HepG2 (cell line): ENCODE results near the gene GOT1. TPM values are rescaled to one million over a fixed set of nuclear protein-coding genes. Genes with fewer than 3 reads are reported as not detected.

Experiments
- CERS6 ChIP-seq: sonication (generic); formaldehyde crosslinking; IDR thresholded peaks from 2 replicates; pipeline ENCODE4 v1.5.0; 2020; ENCODE audit warnings: missing genetic modification reagents
- ERF ChIP-seq: IDR thresholded peaks from 2 replicates; pipeline ENCODE4 v1.6.1; 2018; ENCODE audit warnings: missing biosample characterization, missing genetic modification reagents
- GRHL1 ChIP-seq: sonication (generic); formaldehyde crosslinking; conservative IDR thresholded peaks from 2 replicates; pipeline ENCODE4 v1.8.0; 2022; ENCODE audit warnings: missing genetic modification reagents
- GTF2F1 ChIP-seq: fragments of 150-350 bp; IDR thresholded peaks from 2 replicates; pipeline ENCODE4 v1.6.1; 2014; ENCODE audit warnings: low read length
- GZF1 ChIP-seq: sonication (generic); formaldehyde crosslinking; IDR thresholded peaks from 2 replicates; pipeline ENCODE4 v1.5.1; 2020; ENCODE audit warnings: mild to moderate bottlenecking, missing genetic modification reagents
- HDAC6 ChIP-seq: fragments of 200-600 bp; sonication (generic); IDR thresholded peaks from 2 replicates; pipeline ENCODE4 v1.7.0; 2017; ENCODE audit warnings: mild to moderate bottlenecking, antibody characterized with exemption, low read length, low read depth
- HNF4G ChIP-seq, 2 experiments: sonication (generic) in 1 of 2; formaldehyde crosslinking in 1 of 2; IDR thresholded peaks; 2 replicates each; pipeline versions ENCODE4 v1.4.0 to v1.6.1; 2011 to 2020; ENCODE audit warnings: borderline replicate concordance in 2 of 2, low read depth in 2 of 2, mild to moderate bottlenecking in 2 of 2, low read length in 1 of 2, missing genetic modification reagents in 1 of 2, moderate library complexity in 1 of 2
- JUNB ChIP-seq: sonication (generic); formaldehyde crosslinking; IDR thresholded peaks from 2 replicates; pipeline ENCODE4 v1.8.0; 2022; ENCODE audit warnings: missing genetic modification reagents, mild to moderate bottlenecking, borderline replicate concordance
- KMT2B ChIP-seq: IDR thresholded peaks from 2 replicates; pipeline ENCODE4 v1.6.1; 2016; ENCODE audit warnings: missing genetic modification reagents, missing compliant biosample characterization
- SALL2 ChIP-seq: sonication (generic); formaldehyde crosslinking; IDR thresholded peaks from 2 replicates; pipeline ENCODE4 v1.8.1; 2023; ENCODE audit warnings: mild to moderate bottlenecking, missing genetic modification reagents, inconsistent platforms
- SMARCC2 ChIP-seq: fragments of 450-650 bp; IDR thresholded peaks from 2 replicates; pipeline ENCODE4 v1.6.1; 2017; ENCODE audit warnings: antibody characterized with exemption, mild to moderate bottlenecking
- SMYD3 ChIP-seq: sonication (generic); formaldehyde crosslinking; IDR thresholded peaks from 2 replicates; pipeline ENCODE4 v1.8.1; 2023; ENCODE audit warnings: mild to moderate bottlenecking, missing genetic modification reagents
- SP1 ChIP-seq, 2 experiments: fragments of 450-650 bp in 1 of 2; sonication (generic) in 1 of 2; formaldehyde crosslinking in 1 of 2; IDR thresholded peaks; 2 replicates each; pipeline versions ENCODE4 v1.4.0 to v1.6.1; 2016 to 2020; ENCODE audit warnings: missing genetic modification reagents in 1 of 2
- TBP ChIP-seq: sonication (generic); formaldehyde crosslinking; IDR thresholded peaks from 2 replicates; pipeline ENCODE4 v1.5.0; 2020; ENCODE audit warnings: missing genetic modification reagents
- TGIF2 ChIP-seq: IDR thresholded peaks from 2 replicates; pipeline ENCODE4 v1.6.1; 2016; ENCODE audit warnings: control low read depth, missing compliant biosample characterization
- WIZ ChIP-seq: sonication (generic); formaldehyde crosslinking; IDR thresholded peaks from 2 replicates; pipeline ENCODE4 v1.5.1; 2020; ENCODE audit warnings: mild to moderate bottlenecking, missing genetic modification reagents
- YEATS2 ChIP-seq: sonication (generic); formaldehyde crosslinking; IDR thresholded peaks from 2 replicates; pipeline ENCODE4 v1.4.0; 2020; ENCODE audit warnings: missing genetic modification reagents, borderline replicate concordance
- ZBED4 ChIP-seq: sonication (generic); formaldehyde crosslinking; IDR thresholded peaks from 2 replicates; pipeline ENCODE4 v1.4.0; 2020; ENCODE audit warnings: missing genetic modification reagents, borderline replicate concordance
- ZFP62 ChIP-seq: sonication (generic); formaldehyde crosslinking; IDR thresholded peaks from 2 replicates; pipeline ENCODE4 v1.4.0; 2020; ENCODE audit warnings: missing genetic modification reagents
- ZFYVE20 ChIP-seq: sonication (generic); formaldehyde crosslinking; IDR thresholded peaks from 2 replicates; pipeline ENCODE4 v1.8.0; 2023; ENCODE audit warnings: low read depth, mild to moderate bottlenecking, moderate library complexity, missing genetic modification reagents, borderline replicate concordance
- ZNF33A ChIP-seq: sonication (generic); formaldehyde crosslinking; IDR thresholded peaks from 2 replicates; pipeline ENCODE4 v1.5.1; 2020; ENCODE audit warnings: missing genetic modification reagents, mild to moderate bottlenecking, moderate library complexity, borderline replicate concordance
- ZNF343 ChIP-seq: sonication (generic); formaldehyde crosslinking; IDR thresholded peaks from 2 replicates; pipeline ENCODE4 v1.4.0; 2020; ENCODE audit warnings: mild to moderate bottlenecking, missing genetic modification reagents
- ZNF430 ChIP-seq: sonication (generic); formaldehyde crosslinking; IDR thresholded peaks from 2 replicates; pipeline ENCODE4 v1.9.0; 2021; ENCODE audit warnings: mild to moderate bottlenecking, missing genetic modification reagents
- ZSCAN31 ChIP-seq: sonication (generic); formaldehyde crosslinking; IDR thresholded peaks from 2 replicates; pipeline ENCODE4 v1.5.0; 2020; ENCODE audit warnings: low read depth, mild to moderate bottlenecking, missing genetic modification reagents
- polyA plus RNA-seq, 8 experiments: library from polyadenylated mRNA; depleted of rRNA in 3 of 8; stranded (reverse) in 7 of 8; unstranded in 1 of 8; fragments of >200 nt; fragmentation: Illumina TruSeq in 4 of 8; extraction: Trizol in 4 of 8; gene quantifications; 2 replicates each; pipeline versions ENCODE4 v1.2.1 to v1.2.3, GENCODE V29; 2011 to 2016; ENCODE audit warnings: low read depth in 4 of 8, missing spikeins in 1 of 8, mixed read lengths in 1 of 8; ENCODE audit not compliant: insufficient read depth in 1 of 8
- total RNA-seq, 5 experiments: library from RNA; depleted of rRNA; stranded (reverse); fragments of >200 nt; fragmentation: Illumina TruSeq; extraction: Trizol; gene quantifications; 2 replicates each; pipeline ENCODE4 v1.2.3, GENCODE V29; 2016; ENCODE audit warnings: low read depth in 1 of 5

GOT1 gene
- total and polyA plus RNA-seq, 2 of the 13 experiments (the other 11 are each of a cell fraction or from before 2014, with no cell fraction given): 81.2 to 102 TPM

DNA sequence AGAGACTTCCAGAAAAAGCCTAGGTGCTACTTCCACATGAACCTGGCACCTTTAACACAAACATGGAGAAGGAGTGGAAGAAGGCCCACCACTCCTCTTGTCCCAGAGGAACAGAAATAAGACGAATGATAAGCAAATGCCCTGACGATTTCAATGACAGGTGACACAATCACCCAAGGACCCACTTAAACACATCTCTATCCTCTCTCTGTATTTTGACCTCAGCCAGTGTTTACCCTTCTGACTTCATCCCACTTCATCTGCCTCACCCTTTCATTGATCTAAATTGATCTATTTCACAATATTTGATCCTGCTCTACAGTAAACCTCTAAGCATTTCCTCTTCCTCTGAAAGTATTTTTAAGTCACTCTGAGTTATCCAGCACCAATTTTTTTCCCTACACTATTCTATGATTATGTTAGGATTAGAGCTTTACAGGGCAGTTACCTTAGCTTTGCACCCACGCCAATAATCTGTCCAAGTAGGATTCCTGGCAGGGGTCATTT, 9.1 kb downstream of the GOT1 start (continued):
- TF ChIP-seq HNF4G (IDR thresholded peaks at IDR 0.05; ENCODE audit: borderline replicate concordance, low read depth, low read length) (peak; percentile 54), HNF4G (CRISPR knock-in tag; IDR thresholded peaks at IDR 0.05; ENCODE audit: borderline replicate concordance, low read depth) (peak; percentile 74; the same call in 1 of the 2 replicates), ZFP62 (CRISPR knock-in tag) (no peak), ZBED4 (CRISPR knock-in tag) (0 out of 2 replicates have a peak, but pooled peaks have one; percentile 33), ERF (CRISPR knock-in tag) (peak; percentile 70), ZFYVE20 (no peak), WIZ (CRISPR knock-in tag) (no peak), KMT2B (CRISPR knock-in tag) (no peak), GZF1 (CRISPR knock-in tag) (no peak), SP1 (IDR thresholded peaks at IDR 0.05) (no peak), SP1 (CRISPR knock-in tag; IDR thresholded peaks at IDR 0.05) (no peak), GRHL1 (CRISPR knock-in tag) (no peak), ZSCAN31 (CRISPR knock-in tag) (no peak), ZNF33A (no peak), SALL2 (CRISPR knock-in tag) (0 out of 2 replicates have a peak, but pooled peaks have one; percentile 40), ZNF430 (CRISPR knock-in tag) (peak; percentile 62; the same call in 1 of the 2 replicates), HDAC6 (no peak), TBP (CRISPR knock-in tag) (no peak), JUNB (CRISPR knock-in tag) (peak; percentile 87; the same call in 1 of the 2 replicates), SMYD3 (CRISPR knock-in tag) (0 out of 2 replicates have a peak, but pooled peaks have one; percentile 59), CERS6 (CRISPR knock-in tag) (no peak), GTF2F1 (no peak), ZNF343 (CRISPR knock-in tag) (no peak), YEATS2 (CRISPR knock-in tag) (no peak), TGIF2 (no peak), SMARCC2 (no peak)
